ENCODE measurements around the gene ITM2C. TPM values are rescaled to one million over a fixed set of nuclear protein-coding genes. Genes with fewer than 3 reads are reported as not detected.

ITM2C gene
- total and polyA plus RNA-seq, 2 donors (not counting 1 experiment from before 2014, with no cell fraction given): 36.9 to 62.8 TPM

DNA sequence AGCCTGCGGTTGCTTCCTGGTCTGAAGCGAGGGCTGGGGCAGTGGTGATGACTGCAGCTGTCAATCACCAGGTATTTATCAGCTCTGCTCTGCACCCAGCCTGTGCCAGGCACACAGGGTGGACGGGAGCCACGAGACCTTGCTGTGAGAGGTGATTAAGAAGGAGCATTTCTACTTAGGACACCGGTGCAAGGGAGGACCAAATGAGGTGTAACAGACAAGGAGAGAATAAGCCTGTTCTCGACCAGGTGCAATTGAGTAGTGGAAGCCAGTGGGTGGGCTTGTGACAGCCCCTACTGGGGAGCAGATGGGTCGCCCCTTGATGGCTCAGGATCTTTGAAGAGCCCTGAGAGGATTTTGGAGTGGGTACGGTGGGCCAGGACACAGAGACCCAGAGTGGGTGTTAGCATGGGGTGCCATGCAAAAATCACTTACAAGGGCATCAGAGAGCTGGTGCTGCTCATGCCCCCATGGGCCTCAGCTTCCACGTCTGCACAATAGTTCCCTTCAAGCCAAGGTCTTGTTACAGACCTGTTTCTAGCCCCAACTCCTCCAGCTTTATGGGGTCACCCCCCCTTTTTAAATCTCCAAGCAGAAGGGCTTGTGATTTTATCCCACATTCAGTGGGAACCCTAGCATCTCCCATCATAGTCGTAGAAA lies 35.7 kb downstream of the ITM2C start:
- DNase-seq (no peak), ATAC-seq (ENCODE audit: low read depth) (no peak)
- H3K27ac ChIP-seq (ENCODE audit: low read length in 2 of 2): no peak overlapping the region
- no peaks in the 10 kb centered on the region for H3K36me3 ChIP-seq (replicated peaks in 1 of 2; ENCODE audit: control extremely low read depth in 1 of 2, control insufficient read depth in 1 of 2, extremely low read depth in 1 of 2, insufficient read depth in 2 of 2, low read length in 1 of 2)
- TF ChIP-seq, protein P1, sequence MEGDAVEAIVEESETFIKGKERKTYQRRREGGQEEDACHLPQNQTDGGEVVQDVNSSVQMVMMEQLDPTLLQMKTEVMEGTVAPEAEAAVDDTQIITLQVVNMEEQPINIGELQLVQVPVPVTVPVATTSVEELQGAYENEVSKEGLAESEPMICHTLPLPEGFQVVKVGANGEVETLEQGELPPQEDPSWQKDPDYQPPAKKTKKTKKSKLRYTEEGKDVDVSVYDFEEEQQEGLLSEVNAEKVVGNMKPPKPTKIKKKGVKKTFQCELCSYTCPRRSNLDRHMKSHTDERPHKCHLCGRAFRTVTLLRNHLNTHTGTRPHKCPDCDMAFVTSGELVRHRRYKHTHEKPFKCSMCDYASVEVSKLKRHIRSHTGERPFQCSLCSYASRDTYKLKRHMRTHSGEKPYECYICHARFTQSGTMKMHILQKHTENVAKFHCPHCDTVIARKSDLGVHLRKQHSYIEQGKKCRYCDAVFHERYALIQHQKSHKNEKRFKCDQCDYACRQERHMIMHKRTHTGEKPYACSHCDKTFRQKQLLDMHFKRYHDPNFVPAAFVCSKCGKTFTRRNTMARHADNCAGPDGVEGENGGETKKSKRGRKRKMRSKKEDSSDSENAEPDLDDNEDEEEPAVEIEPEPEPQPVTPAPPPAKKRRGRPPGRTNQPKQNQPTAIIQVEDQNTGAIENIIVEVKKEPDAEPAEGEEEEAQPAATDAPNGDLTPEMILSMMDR (IDR thresholded peaks at IDR 0.05): no peak
- TF ChIP-seq EZH2 (IDR thresholded peaks at IDR 0.05; ENCODE audit: borderline replicate concordance, insufficient read depth, low read depth, low read length, poor library complexity, severe bottlenecking): no peak
- no peaks in the 10 kb centered on the region for H4K20me1 ChIP-seq (ENCODE audit: control insufficient read depth, insufficient read depth, low read length, poor library complexity, severe bottlenecking)
- H3K79me2 ChIP-seq (ENCODE audit: control insufficient read depth, insufficient read depth, low read length): no peaks in the 10 kb centered on the region
- no peak overlapping the region for H2AFZ ChIP-seq (ENCODE audit: insufficient read depth, low read depth, low read length, poor library complexity, severe bottlenecking)
- H3K9me3 ChIP-seq (ENCODE audit: control extremely low read depth in 1 of 3, control insufficient read depth in 2 of 3, insufficient read depth in 1 of 3, low read length in 2 of 3): no peaks in the 10 kb centered on the region
- Mint-ChIP-seq H3K9me3 (ENCODE audit: insufficient read depth) (no peaks in the 10 kb centered on the region), H3K4me3 (no peak overlapping the region), H3K27ac (no peak overlapping the region), H3K27me3 (no peaks in the 10 kb centered on the region), H3K4me1 (peaks cover 24% of the 10 kb centered on the region)
- H3K9ac ChIP-seq (ENCODE audit: low read length): no peak overlapping the region
- no peaks in the 10 kb centered on the region for H3K27me3 ChIP-seq (replicated peaks in 1 of 4; ENCODE audit: control extremely low read depth in 1 of 4, control insufficient read depth in 3 of 4, insufficient read depth in 4 of 4, low read length in 3 of 4)
- H3K4me3 ChIP-seq (ENCODE audit: control extremely low read depth in 1 of 5, extremely low read depth in 1 of 5, insufficient read depth in 1 of 5, low read depth in 2 of 5, low read length in 4 of 5): no peak overlapping the region
- POLR2A ChIA-PET: no interaction called here
- 77% methylated on average over 10 of the region's 10 CpGs for WGBS (ENCODE audit: insufficient coverage)
- H3K4me1 ChIP-seq (ENCODE audit: control insufficient read depth in 2 of 2, insufficient read depth in 2 of 2, low read length in 2 of 2): peaks cover 20 to 28% of the 10 kb centered on the region in 2 donors
- CTCF ChIA-PET: interaction anchor here (0.6 to 4.9 kb wide), 7 partner anchors 8 to 106 kb away, joined by 3 to 30 read pairs (median 3); no protein-coding TSS in a partner anchor
- intact Hi-C loops (cut with micrococcal nuclease): no loop called here
- H3K4me2 ChIP-seq (replicated peaks; ENCODE audit: low read depth, low read length, poor library complexity, severe bottlenecking): no peak overlapping the region

DNA sequence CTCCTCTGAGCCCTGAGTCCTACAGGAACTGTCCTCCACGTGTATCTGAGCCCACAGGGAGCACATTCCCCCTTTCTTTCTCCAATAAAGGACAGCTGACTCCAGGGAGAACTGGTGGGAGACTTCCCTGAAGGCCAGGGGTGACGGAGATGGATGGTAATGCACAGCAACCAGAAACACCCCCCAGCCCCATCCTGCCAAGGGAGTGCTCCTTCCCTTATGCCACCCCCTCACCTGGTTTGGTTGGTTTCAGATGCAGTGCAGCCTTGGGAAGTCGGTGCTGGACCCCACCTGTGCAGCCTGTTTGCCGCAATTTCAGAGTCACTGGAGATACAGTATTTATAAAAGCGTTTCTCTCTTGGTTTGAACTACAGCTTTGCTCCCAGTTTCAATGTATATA lies 36.3 kb downstream of the ITM2C start:
- no peak overlapping the region for H3K27ac ChIP-seq (ENCODE audit: low read length in 2 of 2)
- H3K9ac ChIP-seq (ENCODE audit: low read length): no peak overlapping the region
- H3K4me2 ChIP-seq (replicated peaks; ENCODE audit: low read depth, low read length, poor library complexity, severe bottlenecking): no peak overlapping the region
- H4K20me1 ChIP-seq (ENCODE audit: control insufficient read depth, insufficient read depth, low read length, poor library complexity, severe bottlenecking): no peaks in the 10 kb centered on the region
- DNase-seq: no peak
- no peak for ATAC-seq (ENCODE audit: low read depth)
- H2AFZ ChIP-seq (ENCODE audit: insufficient read depth, low read depth, low read length, poor library complexity, severe bottlenecking): no peak overlapping the region
- no peaks in the 10 kb centered on the region for H3K36me3 ChIP-seq (replicated peaks in 1 of 2; ENCODE audit: control extremely low read depth in 1 of 2, control insufficient read depth in 1 of 2, extremely low read depth in 1 of 2, insufficient read depth in 2 of 2, low read length in 1 of 2)
- CTCF ChIA-PET: interaction anchor here (0.6 to 5.2 kb wide), 7 partner anchors 9 to 105 kb away, joined by 3 to 61 read pairs (median 3); no protein-coding TSS in a partner anchor
- H3K4me1 ChIP-seq (ENCODE audit: control insufficient read depth in 2 of 2, insufficient read depth in 2 of 2, low read length in 2 of 2): peaks cover 15 to 25% of the 10 kb centered on the region in 2 donors
- no peaks in the 10 kb centered on the region for H3K79me2 ChIP-seq (ENCODE audit: control insufficient read depth, insufficient read depth, low read length)
- H3K27me3 Mint-ChIP-seq: no peaks in the 10 kb centered on the region
- no peak for TF ChIP-seq EZH2 (IDR thresholded peaks at IDR 0.05; ENCODE audit: borderline replicate concordance, insufficient read depth, low read depth, low read length, poor library complexity, severe bottlenecking)
- TF ChIP-seq, protein P1 (IDR thresholded peaks at IDR 0.05): no peak
- no peak overlapping the region for H3K27ac Mint-ChIP-seq
- POLR2A ChIA-PET: no interaction called here
- no peaks in the 10 kb centered on the region for H3K9me3 ChIP-seq (ENCODE audit: control extremely low read depth in 1 of 3, control insufficient read depth in 2 of 3, insufficient read depth in 1 of 3, low read length in 2 of 3)
- H3K9me3 Mint-ChIP-seq (ENCODE audit: insufficient read depth): no peaks in the 10 kb centered on the region
- H3K4me3 Mint-ChIP-seq: no peak overlapping the region
- no peak overlapping the region for H3K4me3 ChIP-seq (ENCODE audit: control extremely low read depth in 1 of 5, extremely low read depth in 1 of 5, insufficient read depth in 1 of 5, low read depth in 2 of 5, low read length in 4 of 5)
- H3K27me3 ChIP-seq (replicated peaks in 1 of 4; ENCODE audit: control extremely low read depth in 1 of 4, control insufficient read depth in 3 of 4, insufficient read depth in 4 of 4, low read length in 3 of 4): no peaks in the 10 kb centered on the region
- intact Hi-C loops (cut with micrococcal nuclease): no loop called here
- H3K4me1 Mint-ChIP-seq: peaks cover 19% of the 10 kb centered on the region
- WGBS (ENCODE audit: insufficient coverage): 79% methylated on average over 5 of the region's 5 CpGs
